Measurements from ENCODE around the gene WDR7.

WDR7 gene

DNA sequence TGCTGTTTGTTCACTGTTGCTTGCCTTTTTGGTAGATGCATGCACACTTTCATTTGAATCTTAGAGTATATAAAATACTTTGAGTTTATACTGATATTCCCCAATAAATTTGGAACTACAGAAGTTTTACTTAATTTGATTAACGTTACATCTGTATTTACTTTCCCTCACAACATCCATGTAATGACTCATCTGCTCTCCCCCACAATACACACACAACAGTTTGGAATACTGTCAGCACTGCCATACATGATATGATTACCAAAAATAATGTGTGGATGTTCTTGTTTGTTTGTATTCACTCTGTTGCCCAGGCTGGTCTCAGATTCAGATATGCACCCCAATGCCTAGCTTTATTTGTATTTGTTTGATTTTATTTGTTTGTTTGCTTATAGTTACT, 144.2 kb downstream of the WDR7 start:
- TF ChIP-seq, protein P1, sequence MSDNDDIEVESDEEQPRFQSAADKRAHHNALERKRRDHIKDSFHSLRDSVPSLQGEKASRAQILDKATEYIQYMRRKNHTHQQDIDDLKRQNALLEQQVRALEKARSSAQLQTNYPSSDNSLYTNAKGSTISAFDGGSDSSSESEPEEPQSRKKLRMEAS (IDR thresholded peaks at IDR 0.05): no peak
- TF ChIP-seq YY1 (IDR thresholded peaks at IDR 0.05; ENCODE audit: low read depth) (no peak), NFIC (IDR thresholded peaks at IDR 0.05) (no peak), TAF1 (IDR thresholded peaks at IDR 0.05; ENCODE audit: low read depth) (no peak), EGR1 (IDR thresholded peaks at IDR 0.05) (no peak), FOXM1 (IDR thresholded peaks at IDR 0.05; ENCODE audit: borderline replicate concordance, low read depth) (no peak), ZBTB7A (IDR thresholded peaks at IDR 0.05; ENCODE audit: low read depth) (no peak), TCF12 (IDR thresholded peaks at IDR 0.05; ENCODE audit: low read depth) (no peak), TEAD4 (IDR thresholded peaks at IDR 0.05) (no peak), RAD21 (IDR thresholded peaks at IDR 0.05; ENCODE audit: low read depth) (no peak), CEBPB (IDR thresholded peaks at IDR 0.05) (no peak)
- TF ChIP-seq, protein P2, sequence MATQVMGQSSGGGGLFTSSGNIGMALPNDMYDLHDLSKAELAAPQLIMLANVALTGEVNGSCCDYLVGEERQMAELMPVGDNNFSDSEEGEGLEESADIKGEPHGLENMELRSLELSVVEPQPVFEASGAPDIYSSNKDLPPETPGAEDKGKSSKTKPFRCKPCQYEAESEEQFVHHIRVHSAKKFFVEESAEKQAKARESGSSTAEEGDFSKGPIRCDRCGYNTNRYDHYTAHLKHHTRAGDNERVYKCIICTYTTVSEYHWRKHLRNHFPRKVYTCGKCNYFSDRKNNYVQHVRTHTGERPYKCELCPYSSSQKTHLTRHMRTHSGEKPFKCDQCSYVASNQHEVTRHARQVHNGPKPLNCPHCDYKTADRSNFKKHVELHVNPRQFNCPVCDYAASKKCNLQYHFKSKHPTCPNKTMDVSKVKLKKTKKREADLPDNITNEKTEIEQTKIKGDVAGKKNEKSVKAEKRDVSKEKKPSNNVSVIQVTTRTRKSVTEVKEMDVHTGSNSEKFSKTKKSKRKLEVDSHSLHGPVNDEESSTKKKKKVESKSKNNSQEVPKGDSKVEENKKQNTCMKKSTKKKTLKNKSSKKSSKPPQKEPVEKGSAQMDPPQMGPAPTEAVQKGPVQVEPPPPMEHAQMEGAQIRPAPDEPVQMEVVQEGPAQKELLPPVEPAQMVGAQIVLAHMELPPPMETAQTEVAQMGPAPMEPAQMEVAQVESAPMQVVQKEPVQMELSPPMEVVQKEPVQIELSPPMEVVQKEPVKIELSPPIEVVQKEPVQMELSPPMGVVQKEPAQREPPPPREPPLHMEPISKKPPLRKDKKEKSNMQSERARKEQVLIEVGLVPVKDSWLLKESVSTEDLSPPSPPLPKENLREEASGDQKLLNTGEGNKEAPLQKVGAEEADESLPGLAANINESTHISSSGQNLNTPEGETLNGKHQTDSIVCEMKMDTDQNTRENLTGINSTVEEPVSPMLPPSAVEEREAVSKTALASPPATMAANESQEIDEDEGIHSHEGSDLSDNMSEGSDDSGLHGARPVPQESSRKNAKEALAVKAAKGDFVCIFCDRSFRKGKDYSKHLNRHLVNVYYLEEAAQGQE (IDR thresholded peaks at IDR 0.05; ENCODE audit: low read depth): no peak
- TF ChIP-seq, protein P3, sequence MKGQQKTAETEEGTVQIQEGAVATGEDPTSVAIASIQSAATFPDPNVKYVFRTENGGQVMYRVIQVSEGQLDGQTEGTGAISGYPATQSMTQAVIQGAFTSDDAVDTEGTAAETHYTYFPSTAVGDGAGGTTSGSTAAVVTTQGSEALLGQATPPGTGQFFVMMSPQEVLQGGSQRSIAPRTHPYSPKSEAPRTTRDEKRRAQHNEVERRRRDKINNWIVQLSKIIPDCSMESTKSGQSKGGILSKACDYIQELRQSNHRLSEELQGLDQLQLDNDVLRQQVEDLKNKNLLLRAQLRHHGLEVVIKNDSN (IDR thresholded peaks at IDR 0.05): no peak

DNA sequence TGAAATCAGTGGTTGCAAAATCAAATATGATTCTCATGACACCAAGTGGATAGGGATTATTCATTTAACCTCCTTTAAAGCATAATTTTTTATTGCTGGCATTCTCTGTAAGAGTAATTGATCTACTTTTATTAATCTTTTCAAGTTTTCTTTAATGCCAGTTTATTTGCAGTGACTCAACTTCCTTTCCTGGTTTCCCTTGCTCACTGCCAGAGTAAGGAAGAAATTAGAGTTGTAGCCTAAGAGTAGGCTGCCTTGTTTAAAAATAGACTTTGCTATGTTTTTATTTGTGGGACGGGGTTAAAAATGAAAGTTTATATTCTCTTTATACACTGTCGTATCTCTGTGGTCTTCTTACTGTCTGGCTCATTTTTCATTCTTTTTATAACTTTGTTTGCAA, 148.6 kb downstream of the WDR7 start:
- no peak for TF ChIP-seq TCF12 (IDR thresholded peaks at IDR 0.05; ENCODE audit: low read depth)
- no peak for TF ChIP-seq NFIC (IDR thresholded peaks at IDR 0.05)
- no peak for TF ChIP-seq ZBTB7A (IDR thresholded peaks at IDR 0.05; ENCODE audit: low read depth)
- no peak for TF ChIP-seq EGR1 (IDR thresholded peaks at IDR 0.05)

DNA sequence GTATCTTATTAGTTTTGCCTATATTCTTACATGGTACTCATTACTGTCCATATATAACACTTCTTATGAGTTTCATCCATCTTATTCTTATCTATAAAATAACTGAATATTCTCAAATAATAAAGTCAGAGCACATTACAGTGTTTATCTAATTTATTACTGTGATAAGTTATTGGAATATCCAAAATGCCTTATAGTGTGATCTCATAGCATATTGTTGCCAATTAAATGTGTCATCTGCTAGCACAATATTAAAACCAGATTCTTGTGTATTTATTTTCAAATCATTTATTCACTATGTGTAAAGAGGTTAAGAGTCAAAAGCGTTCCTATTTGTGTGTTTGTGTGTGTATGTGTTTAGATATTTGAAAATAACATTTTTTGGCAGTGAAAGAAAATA, 151.9 kb downstream of the WDR7 start:
- no peak for TF ChIP-seq FOXM1 (IDR thresholded peaks at IDR 0.05; ENCODE audit: borderline replicate concordance, low read depth)
- no peak for TF ChIP-seq TEAD4 (IDR thresholded peaks at IDR 0.05)
- TF ChIP-seq TAF1 (IDR thresholded peaks at IDR 0.05; ENCODE audit: low read depth): no peak
- no peak for TF ChIP-seq CREB1 (IDR thresholded peaks at IDR 0.05; ENCODE audit: low read depth)
- TF ChIP-seq, protein P2 (IDR thresholded peaks at IDR 0.05; ENCODE audit: low read depth): no peak
- TF ChIP-seq EGR1 (IDR thresholded peaks at IDR 0.05): no peak
- TF ChIP-seq, protein P3 (IDR thresholded peaks at IDR 0.05): no peak
- TF ChIP-seq ZBTB7A (IDR thresholded peaks at IDR 0.05; ENCODE audit: low read depth): no peak
- TF ChIP-seq CEBPB (IDR thresholded peaks at IDR 0.05): no peak
- no peak for TF ChIP-seq NFIC (IDR thresholded peaks at IDR 0.05)
- TF ChIP-seq EP300 (IDR thresholded peaks at IDR 0.05; ENCODE audit: borderline replicate concordance): no peak

DNA sequence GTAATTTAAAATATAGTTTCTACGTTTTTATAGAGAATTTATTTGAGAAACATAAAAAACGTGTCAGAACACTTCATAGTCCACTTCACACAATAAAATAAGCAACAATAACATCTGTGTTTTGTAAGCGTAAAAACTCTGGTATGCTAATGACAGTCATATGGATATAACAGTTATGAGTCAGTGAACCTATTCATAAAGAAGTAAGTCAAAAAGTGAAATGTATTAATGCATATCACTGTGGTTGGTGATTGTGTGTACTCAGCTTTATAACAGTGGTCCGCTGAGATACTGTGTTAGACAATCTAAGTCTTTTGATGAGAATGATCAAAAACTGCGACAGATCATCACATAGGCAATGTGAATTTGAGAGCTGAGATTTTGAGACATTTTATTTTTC, 153.2 kb downstream of the WDR7 start:
- TF ChIP-seq, protein P1 (IDR thresholded peaks at IDR 0.05): no peak

DNA sequence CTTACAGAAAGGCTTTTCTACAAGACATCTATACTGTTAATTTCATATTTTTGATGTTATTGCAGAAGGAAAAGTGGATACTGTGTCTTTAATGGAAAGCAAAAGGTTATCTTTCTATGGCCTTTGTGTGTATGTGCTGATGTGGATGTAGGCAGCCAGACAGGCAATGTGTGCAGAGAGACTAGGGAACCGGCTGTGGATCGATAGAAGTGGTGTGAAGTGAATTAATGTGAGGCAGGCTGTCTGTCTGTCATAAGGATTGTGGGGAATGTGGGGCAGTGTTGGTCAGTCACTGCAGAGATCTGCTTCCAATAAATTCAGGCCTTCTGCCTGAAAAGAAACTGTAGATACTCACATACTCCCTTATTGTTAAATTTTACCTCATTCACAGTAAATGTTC, 156.7 kb downstream of the WDR7 start:
- TF ChIP-seq TEAD4 (IDR thresholded peaks at IDR 0.05): no peak
- TF ChIP-seq RAD21 (IDR thresholded peaks at IDR 0.05; ENCODE audit: low read depth): no peak
- no peak for TF ChIP-seq FOXM1 (IDR thresholded peaks at IDR 0.05; ENCODE audit: borderline replicate concordance, low read depth)
- TF ChIP-seq, protein P2 (IDR thresholded peaks at IDR 0.05; ENCODE audit: low read depth): no peak
- no peak for TF ChIP-seq TCF12 (IDR thresholded peaks at IDR 0.05; ENCODE audit: low read depth)
- no peak for TF ChIP-seq EGR1 (IDR thresholded peaks at IDR 0.05)
- no peak for TF ChIP-seq YY1 (IDR thresholded peaks at IDR 0.05; ENCODE audit: low read depth)
- TF ChIP-seq, protein P3 (IDR thresholded peaks at IDR 0.05): no peak
- TF ChIP-seq TAF1 (IDR thresholded peaks at IDR 0.05; ENCODE audit: low read depth): no peak
- TF ChIP-seq EP300 (IDR thresholded peaks at IDR 0.05; ENCODE audit: borderline replicate concordance): no peak
- no peak for TF ChIP-seq NFIC (IDR thresholded peaks at IDR 0.05)
- TF ChIP-seq, protein P1 (IDR thresholded peaks at IDR 0.05): no peak
- TF ChIP-seq CREB1 (IDR thresholded peaks at IDR 0.05; ENCODE audit: low read depth): no peak
- TF ChIP-seq ZBTB7A (IDR thresholded peaks at IDR 0.05; ENCODE audit: low read depth): no peak
- no peak for TF ChIP-seq CEBPB (IDR thresholded peaks at IDR 0.05)
